Measurements from ENCODE around the gene MAST4.

- TF ChIP-seq EZH2 (IDR thresholded peaks at IDR 0.05; ENCODE audit: insufficient read depth, poor library complexity, severe bottlenecking) (no peak), EZH2phosphoT487 (IDR thresholded peaks at IDR 0.05; ENCODE audit: insufficient read depth, low read depth) (no peak)
Observed at GRCh38 chr5:66903218-66903617, 307.0 kb downstream of the MAST4 start.
